K562 (cell line): ENCODE measurements around the gene TMEM217. TPM values are rescaled to one million over a fixed set of nuclear protein-coding genes. Genes with fewer than 3 reads are reported as not detected.

Source experiments
- CEBPZ ChIP-seq: fragments of 150-350 bp; IDR thresholded peaks from 2 replicates; pipeline ENCODE4 v1.6.1; 2014; ENCODE audit warnings: low read depth, mild to moderate bottlenecking, low read length, borderline replicate concordance
- CREBBP ChIP-seq: IDR thresholded peaks from one replicate; pipeline ENCODE4 v1.6.1; 2012; ENCODE audit warnings: low read depth, mild to moderate bottlenecking, control low read depth, inconsistent platforms, low read length
- E2F5 ChIP-seq: sonication (generic); formaldehyde crosslinking; IDR thresholded peaks from 2 replicates; pipeline ENCODE4 v1.8.0; 2022; ENCODE audit warnings: mild to moderate bottlenecking, missing genetic modification reagents
- FOXJ2 ChIP-seq: fragments of 200-800 bp; sonication (Bioruptor generic); IDR thresholded peaks from 2 replicates; pipeline ENCODE4 v1.6.1; 2016; ENCODE audit warnings: missing genetic modification characterization, missing compliant biosample characterization
- GTF2A2 ChIP-seq: IDR thresholded peaks from 2 replicates; pipeline ENCODE4 v1.6.1; 2016; ENCODE audit warnings: mild to moderate bottlenecking, missing genetic modification characterization, missing compliant biosample characterization
- HIVEP1 ChIP-seq: fragments of 250-450 bp; sonication (Bioruptor Pico); IDR thresholded peaks from 2 replicates; pipeline ENCODE4 v1.4.0; 2020; ENCODE audit warnings: mild to moderate bottlenecking
- JUND ChIP-seq, 2 experiments: IDR thresholded peaks; 2 replicates in 1 of 2; 3 replicates in 1 of 2; pipeline ENCODE4 v1.6.1; 2011; ENCODE audit warnings: borderline replicate concordance in 2 of 2, low read depth in 2 of 2, low read length in 2 of 2, improper control_type of control experiment in 1 of 2, missing biosample characterization in 1 of 2, missing genetic modification characterization in 1 of 2, missing genetic modification reagents in 1 of 2
- KDM4B ChIP-seq, 2 experiments: fragments of 450-650 bp in 1 of 2; sonication (generic) in 1 of 2; IDR thresholded peaks; 2 replicates each; pipeline ENCODE4 v1.6.1; 2016 to 2017; ENCODE audit warnings: borderline replicate concordance in 2 of 2, antibody characterized with exemption in 1 of 2, low read depth in 1 of 2, mild to moderate bottlenecking in 1 of 2
- MAZ ChIP-seq, 2 experiments: fragments of 450-650 bp in 1 of 2; sonication (generic) in 1 of 2; formaldehyde crosslinking; IDR thresholded peaks in 1 of 2; conservative IDR thresholded peaks in 1 of 2; 2 replicates each; pipeline versions ENCODE4 v1.4.0 to v1.5.0; 2020; ENCODE audit warnings: mild to moderate bottlenecking in 1 of 2, missing genetic modification reagents in 1 of 2
- MYNN ChIP-seq, 2 experiments: sonication (generic); formaldehyde crosslinking in 1 of 2; IDR thresholded peaks; 2 replicates each; pipeline versions ENCODE4 v1.5.0 to v1.6.1; 2016 to 2020; ENCODE audit warnings: antibody characterized with exemption in 1 of 2, missing genetic modification reagents in 1 of 2
- NFIC ChIP-seq: fragments of 450-650 bp; IDR thresholded peaks from 2 replicates; pipeline ENCODE4 v1.6.1; 2017; ENCODE audit warnings: mild to moderate bottlenecking, inconsistent platforms
- POLR3A ChIP-seq: IDR thresholded peaks from 2 replicates; pipeline ENCODE4 v1.6.1; 2011; ENCODE audit warnings: borderline replicate concordance, mild to moderate bottlenecking, moderate library complexity; ENCODE audit not compliant: insufficient read length, insufficient read depth; ENCODE audit errors: extremely low read depth
- RBBP5 ChIP-seq: fragments of 200-600 bp; sonication (generic); IDR thresholded peaks from 2 replicates; pipeline ENCODE4 v1.6.1; 2012; ENCODE audit warnings: borderline replicate concordance, mild to moderate bottlenecking, low read length, control low read depth, inconsistent platforms; ENCODE audit not compliant: insufficient read depth, poor library complexity, severe bottlenecking
- RBFOX2 ChIP-seq: fragments of 200-400 bp; formaldehyde crosslinking; IDR thresholded peaks from 2 replicates; pipeline ENCODE4 v1.6.1; 2017; ENCODE audit warnings: low read depth, mild to moderate bottlenecking, low read length, moderate library complexity
- SFPQ ChIP-seq: fragments of 200-400 bp; formaldehyde crosslinking; IDR thresholded peaks from 2 replicates; pipeline ENCODE4 v1.6.1; 2017; ENCODE audit warnings: mild to moderate bottlenecking, low read depth, low read length, moderate library complexity
- XRCC3 ChIP-seq: fragments of 450-650 bp; IDR thresholded peaks from 2 replicates; pipeline ENCODE4 v1.6.1; 2017; ENCODE audit warnings: mild to moderate bottlenecking, moderate library complexity
- ZNF274 ChIP-seq: IDR thresholded peaks from 2 replicates; pipeline ENCODE4 v1.6.1; 2011; ENCODE audit warnings: low read depth, mild to moderate bottlenecking, low read length, moderate library complexity, borderline replicate concordance
- polyA plus RNA-seq, 8 experiments: library from polyadenylated mRNA; depleted of rRNA in 4 of 8; stranded (reverse) in 5 of 8; unstranded in 3 of 8; fragments of >200 nt; fragmentation: Nextera tagmentation in 2 of 8; fragmentation: Illumina TruSeq in 1 of 8; extraction: Ambion mirVana in 2 of 8; extraction: Trizol in 1 of 8; gene quantifications; 2 replicates each; pipeline versions ENCODE4 v1.2.1 to v1.2.3, GENCODE V29; 2011 to 2014; ENCODE audit warnings: inconsistent platforms in 1 of 8, missing spikeins in 1 of 8
- total RNA-seq, 7 experiments: library from RNA; depleted of rRNA in 6 of 7; stranded (reverse); fragments of >200 nt in 6 of 7; fragmentation: Illumina TruSeq in 2 of 7; extraction: Trizol in 2 of 7; gene quantifications; 2 replicates each; pipeline versions ENCODE4 v1.2.1 to v1.2.3, GENCODE V29; 2011 to 2021; ENCODE audit warnings: low replicate concordance in 1 of 7

The TMEM217 gene
- total and polyA plus RNA-seq, 9 of the 15 experiments (the other 6 are each of a cell fraction or from before 2014, with no cell fraction given): 1.3 to 8.0 (median 1.9) TPM

- TF ChIP-seq CEBPZ (no peak), XRCC3 (no peak), NFIC (peak; percentile 90), FOXJ2 (no peak), SFPQ (no peak), MAZ (CRISPR knock-in tag; conservative IDR thresholded peaks at IDR 0.05 in 1 of 2, IDR thresholded peaks at IDR 0.05 in 1 of 2) (peak; percentile 64 to 74), ZNF274 (no peak), JUND (IDR thresholded peaks at IDR 0.05; ENCODE audit: borderline replicate concordance, low read depth, low read length) (peak; percentile 86), JUND (tag; IDR thresholded peaks at IDR 0.05; ENCODE audit: borderline replicate concordance, low read depth, low read length) (peak; percentile 52; the same call in 1 of the 3 replicates), RBFOX2 (peak; percentile 62), MYNN (IDR thresholded peaks at IDR 0.05) (peak; percentile 93), MYNN (CRISPR knock-in tag; IDR thresholded peaks at IDR 0.05) (no peak), RBBP5 (peak; percentile 84), HIVEP1 (CRISPR knock-in tag) (peak; percentile 24; the same call in 1 of the 2 replicates), KDM4B (IDR thresholded peaks at IDR 0.05; ENCODE audit: borderline replicate concordance in 2 of 2, low read depth in 1 of 2) (no peak; a peak in 2 of 4 replicates), E2F5 (CRISPR knock-in tag) (no peak), CREBBP (no peak), POLR3A (no peak), GTF2A2 (peak; percentile 71)
These were observed 75.0 kb downstream of the TMEM217 start (continued) for GRCh38 chr6:37182736-37183590.
